C1 segment of cervical spinal cord (tissue), 14 donors: Measurements from ENCODE around the gene ERCC2.
"Not testable (repeated sequence)": the region's sequence is repeated elsewhere in the genome, so short reads cannot be mapped to it uniquely, and the experiment has no call there.

Experiments used
- DNase-seq, 14 donors: peaks; one replicate each; lab custom pipeline; 2025; lab: John Stamatoyannopoulos, UW

The ERCC2 gene

GRCh38 chr19:45370410-45371204, at the start of gene ERCC2:
Gene ERCC2 (minus strand): TSS chr19:45370573. CDS start chr19:45370540, 33 bp downstream.
- DNase-seq = peak; percentile 83 to 99 (median 98)

GRCh38 chr19:45419895-45420294, 49.5 kb upstream of the ERCC2 start:
- no peak for DNase-seq

GRCh38 chr19:45419396-45419795, 49.0 kb upstream of the ERCC2 start:
- DNase-seq = peak in 7 of 14 donors; percentile 10 to 63 (median 40)

DNA sequence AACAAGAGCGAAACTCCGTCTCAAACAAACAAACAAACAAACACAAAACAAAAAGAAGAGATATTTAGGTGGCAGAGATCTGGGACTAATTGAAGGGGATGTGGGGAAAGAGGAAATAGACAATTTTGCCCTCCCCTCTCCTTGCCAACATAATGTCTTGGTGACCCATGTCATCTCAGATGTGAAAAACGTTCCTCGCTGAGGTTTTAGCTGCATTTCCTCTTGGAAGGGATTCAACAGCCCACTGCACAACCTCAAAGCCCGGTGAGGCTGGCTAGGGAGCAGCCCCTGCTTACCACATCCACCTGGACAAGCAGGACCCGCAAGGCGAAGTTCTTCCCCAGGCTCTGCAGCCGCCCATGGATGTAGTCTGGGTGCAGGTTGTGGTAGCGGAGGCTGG, 48.4 kb upstream of the ERCC2 start:
- no peak for DNase-seq

GRCh38 chr19:45417151-45417550, 46.8 kb upstream of the ERCC2 start:
- no peak for DNase-seq

GRCh38 chr19:45414468-45414867, 44.1 kb upstream of the ERCC2 start:
- DNase-seq = no peak

DNA sequence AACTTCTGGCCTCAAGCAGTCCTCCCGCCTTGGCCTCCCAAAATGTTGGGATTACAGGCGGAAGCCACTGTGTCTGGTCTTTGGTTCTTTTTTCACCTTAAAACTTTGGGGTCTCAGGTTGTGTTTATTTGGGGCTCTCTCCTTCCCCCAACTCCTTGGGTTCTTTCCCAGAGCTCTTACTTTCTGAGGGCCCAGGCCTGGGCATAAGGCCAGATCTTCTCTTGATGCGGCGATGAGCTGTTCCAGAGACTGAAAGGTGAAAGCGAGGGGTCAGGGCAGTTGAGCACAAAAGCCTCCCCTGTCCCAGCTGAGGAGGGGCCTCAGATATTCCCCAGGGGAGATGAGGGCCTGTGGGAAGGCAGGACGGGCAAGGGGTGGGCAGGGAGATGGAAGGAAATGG, 43.1 kb upstream of the ERCC2 start:
- no peak for DNase-seq

DNA sequence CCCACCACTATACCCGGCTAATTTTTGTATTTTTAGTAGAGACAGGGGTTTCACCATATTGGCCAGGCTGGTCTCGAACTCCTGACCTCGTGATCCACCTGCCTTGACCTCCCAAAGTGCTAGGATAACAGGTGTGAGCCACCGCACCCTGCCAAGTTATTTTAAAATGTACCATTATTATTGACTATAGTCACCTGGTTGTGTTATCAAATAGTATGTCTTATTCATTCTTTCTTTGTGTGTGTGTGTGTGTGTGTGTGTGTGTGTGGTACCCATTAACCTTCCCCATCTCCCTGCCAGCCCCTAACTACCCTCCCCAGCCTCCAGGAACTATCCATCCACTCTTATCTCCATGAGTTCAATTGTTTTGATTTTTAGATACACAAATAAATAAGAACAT, 40.0 kb upstream of the ERCC2 start:
- not testable (repeated sequence) for DNase-seq

- DNase-seq = peak in 1 of 14 donors; percentile 8
These were observed 39.2 kb upstream of the ERCC2 start for GRCh38 chr19:45409557-45409920.

- no peak for DNase-seq
These were observed 38.6 kb upstream of the ERCC2 start for GRCh38 chr19:45408830-45409556.

- DNase-seq = no peak
These were observed 37.7 kb upstream of the ERCC2 start for GRCh38 chr19:45408121-45408520.

DNA sequence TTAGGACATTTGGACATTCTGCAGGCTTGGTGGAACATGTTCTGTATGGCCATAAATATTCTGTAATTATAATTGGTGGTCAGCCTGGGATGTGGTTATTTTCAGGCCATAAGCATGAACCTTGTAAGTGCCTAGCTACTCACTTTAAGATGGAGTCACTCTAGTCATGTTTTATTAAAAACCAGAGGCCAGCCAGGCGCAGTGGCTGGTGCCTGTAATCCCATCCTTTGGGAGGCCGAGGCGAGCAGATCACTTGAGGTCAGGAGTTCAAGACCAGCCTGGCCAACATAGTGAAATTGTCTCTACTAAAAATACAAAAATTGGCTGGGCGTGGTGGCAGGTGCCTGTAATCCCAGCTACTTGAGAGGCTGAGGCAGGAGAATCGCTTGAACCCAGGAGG, 37.2 kb upstream of the ERCC2 start:
- DNase-seq = not testable (repeated sequence)

- DNase-seq = no peak
These were observed 36.7 kb upstream of the ERCC2 start for GRCh38 chr19:45407091-45407375.

- DNase-seq = peak; percentile 75 to 97 (median 88)
These were observed 36.1 kb upstream of the ERCC2 start, which contains the start of gene POLR1G for GRCh38 chr19:45406226-45407090. Gene POLR1G (plus strand): TSS chr19:45406644. CDS start chr19:45406697, 53 bp downstream.

DNA sequence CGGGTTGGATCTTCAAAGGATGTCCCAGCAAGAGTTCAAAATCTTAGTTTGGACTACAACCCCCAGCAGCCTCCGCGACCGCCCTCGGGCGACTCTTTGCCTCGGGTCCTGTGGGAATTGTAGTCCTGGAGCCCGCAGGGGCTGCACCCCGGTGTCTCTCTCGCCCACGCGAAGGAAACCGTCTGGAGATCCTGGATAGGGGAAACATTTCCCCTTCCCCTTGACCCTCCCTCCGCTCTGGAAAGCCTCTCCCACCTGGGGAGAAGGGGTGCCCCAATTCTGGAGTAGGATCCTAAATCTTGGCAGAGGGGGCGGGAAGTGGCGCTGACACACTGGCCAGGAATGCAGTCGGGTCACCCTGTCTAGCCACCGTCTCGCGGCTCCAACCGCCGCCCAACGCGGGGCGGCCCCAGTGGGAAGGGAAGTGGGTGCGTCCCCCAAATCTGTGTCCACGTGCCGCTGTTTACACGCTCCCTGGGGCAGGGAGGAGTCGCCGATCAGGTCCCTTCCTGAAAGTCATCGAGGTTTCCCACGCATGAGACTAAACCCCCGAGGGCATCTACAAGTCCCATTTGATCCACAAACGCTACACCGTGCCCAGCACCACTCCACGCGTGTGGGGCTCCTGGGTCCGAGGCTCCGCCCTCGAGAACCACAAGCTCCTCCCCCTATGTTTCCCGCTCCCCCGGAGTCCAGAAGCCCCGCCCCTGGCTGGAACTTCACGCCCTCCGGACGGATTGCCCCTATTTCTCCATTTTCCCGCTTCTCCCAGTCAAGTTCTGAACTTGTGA, 35.3 kb upstream of the ERCC2 start:
- DNase-seq = peak; percentile 49 to 97 (median 82)

DNA sequence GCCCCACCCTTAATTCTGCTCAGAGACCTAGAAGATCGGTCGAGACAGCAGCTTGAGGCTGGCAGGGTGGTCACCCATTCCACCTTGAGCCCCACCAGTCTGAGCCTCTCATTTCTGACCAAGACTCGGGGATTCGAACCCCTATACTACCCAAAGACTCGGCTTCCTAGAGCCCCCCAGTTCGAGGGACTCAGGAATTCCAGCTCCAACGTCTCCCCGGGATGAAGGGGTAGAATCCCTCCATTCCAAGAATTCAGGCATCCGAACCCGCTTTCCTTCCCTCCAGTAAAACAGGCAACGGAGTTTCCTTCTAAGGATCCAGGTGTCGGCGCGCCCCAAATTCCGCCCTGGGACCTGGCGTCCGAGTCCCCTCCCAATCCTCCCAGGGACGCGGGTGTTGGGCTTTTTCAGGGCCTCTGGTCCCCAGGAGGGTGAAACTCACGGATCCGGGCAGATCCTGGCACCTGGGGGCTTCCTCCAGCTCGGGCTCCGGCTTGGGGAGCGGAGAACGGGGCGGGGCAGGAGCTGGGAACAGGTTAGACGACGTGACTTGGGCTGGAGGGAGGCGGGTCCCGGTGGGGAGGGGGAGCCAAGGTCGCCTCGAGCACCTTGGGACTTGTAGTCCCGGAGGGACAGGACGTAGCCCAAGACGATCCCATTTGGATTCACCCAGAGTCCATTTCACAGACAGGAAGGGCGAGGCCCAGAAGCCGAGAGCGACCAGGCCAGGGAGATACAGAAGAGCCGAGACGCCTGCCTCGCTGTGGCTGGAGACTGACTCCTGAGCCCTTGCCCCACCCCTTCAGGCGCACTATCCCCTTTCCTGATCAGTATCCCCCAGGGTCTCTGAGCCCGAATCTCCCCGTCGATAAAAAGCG, 34.4 kb upstream of the ERCC2 start, which contains the start of gene PPP1R13L:
PPP1R13L (minus strand) TSS at position 513 of the 878 bp plus-strand sequence. CDS start 6,751 bp downstream, outside the sequence.
- peak in 5 of 14 donors; percentile 35 to 62 (median 58) for DNase-seq

DNA sequence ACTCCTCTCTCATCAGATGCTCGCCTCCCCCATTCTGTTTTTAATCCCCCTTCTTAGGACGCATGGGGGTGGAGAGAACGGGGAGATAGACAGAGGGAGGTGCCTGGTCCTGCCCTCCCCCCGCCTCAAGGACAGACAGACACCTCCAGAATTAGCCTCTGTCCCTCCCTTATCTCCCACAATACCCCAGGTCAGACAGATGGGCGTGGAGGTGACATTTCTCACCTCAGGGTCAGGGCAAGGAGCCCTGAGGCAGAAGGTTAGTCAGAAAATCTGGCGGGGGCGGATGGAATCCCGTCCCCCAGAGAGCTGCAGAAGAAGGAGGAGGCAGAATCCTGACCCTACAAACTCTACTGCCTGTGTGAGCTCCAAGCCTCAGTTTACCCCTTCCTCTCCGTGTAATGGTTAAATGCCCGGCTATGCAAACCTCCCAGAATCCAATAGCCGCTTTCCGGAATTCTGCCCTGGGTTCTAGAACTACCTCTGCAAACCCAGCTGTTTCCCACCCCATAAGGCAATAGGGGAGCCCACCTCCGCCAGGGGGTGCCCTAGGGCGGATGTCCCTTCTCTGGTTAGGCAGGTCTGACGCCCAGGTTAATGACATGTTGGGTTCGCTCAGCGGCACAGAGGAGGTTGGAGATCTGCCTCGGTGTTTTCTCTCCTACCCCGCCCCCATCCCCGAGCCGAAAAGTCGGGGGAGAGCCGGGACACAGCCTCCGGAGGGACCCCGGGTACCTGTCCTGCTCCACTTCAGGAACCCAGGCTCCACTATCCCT, 33.6 kb upstream of the ERCC2 start:
- no peak for DNase-seq

- no peak for DNase-seq
These were observed 32.9 kb upstream of the ERCC2 start for GRCh38 chr19:45403272-45403671.
